GM23338 (cell line): ENCODE results near the gene NPPC. TPM values are rescaled to one million over a fixed set of nuclear protein-coding genes. Genes with fewer than 3 reads are reported as not detected.

Experiments
- ATAC-seq: fragments of 200-7000 bp; cut with Tn5 transposase; 3 replicates; pipeline ENCODE4 v1.9.1; 2020
- DNase-seq: peaks from one replicate; pipeline ENCODE4 v3.0.0-alpha.2; 2015; ENCODE audit warnings: low spot score
- H2AFZ ChIP-seq: fragments of 200-600 bp; sonication (generic); 2 replicates; pipeline ENCODE4 v1.8.0; 2016; ENCODE audit warnings: antibody characterized with exemption, mild to moderate bottlenecking, moderate library complexity
- H3F3A ChIP-seq: fragments of 200-600 bp; sonication (generic); replicated peaks from 2 replicates; pipeline ENCODE4 v1.8.0; 2017; ENCODE audit warnings: antibody characterized with exemption, mixed run types, low read depth
- H3K27ac ChIP-seq: fragments of 200-600 bp; sonication (generic); 2 replicates; pipeline ENCODE4 v1.6.1; 2016; ENCODE audit warnings: low read depth
- H3K27me3 ChIP-seq: fragments of 200-600 bp; sonication (generic); 2 replicates; pipeline ENCODE4 v1.8.0; 2016; ENCODE audit warnings: mild to moderate bottlenecking, mixed run types, moderate library complexity; ENCODE audit not compliant: insufficient read depth
- H3K36me3 ChIP-seq: fragments of 200-600 bp; sonication (generic); 2 replicates; pipeline ENCODE4 v1.8.0; 2016; ENCODE audit warnings: mild to moderate bottlenecking; ENCODE audit not compliant: insufficient read depth
- H3K4me1 ChIP-seq: fragments of 200-600 bp; sonication (generic); 2 replicates; pipeline ENCODE4 v1.8.0; 2016; ENCODE audit warnings: mild to moderate bottlenecking, moderate library complexity; ENCODE audit not compliant: insufficient read depth
- H3K4me2 ChIP-seq: fragments of 200-600 bp; sonication (generic); 2 replicates; pipeline ENCODE4 v1.7.1; 2017; ENCODE audit warnings: mixed run types
- H3K4me3 ChIP-seq: fragments of 200-600 bp; sonication (generic); 2 replicates; pipeline ENCODE4 v1.6.1; 2016; ENCODE audit warnings: mixed run types
- H3K79me2 ChIP-seq: fragments of 200-600 bp; sonication (generic); replicated peaks from 2 replicates; pipeline ENCODE4 v1.8.0; 2017; ENCODE audit warnings: mild to moderate bottlenecking; ENCODE audit not compliant: insufficient read depth
- H3K9me2 ChIP-seq: fragments of 200-600 bp; sonication (generic); 2 replicates; pipeline ENCODE4 v1.8.0; 2017; ENCODE audit not compliant: insufficient read depth
- H4K20me1 ChIP-seq: fragments of 200-600 bp; sonication (generic); replicated peaks from 2 replicates; pipeline ENCODE4 v1.8.0; 2017; ENCODE audit warnings: mild to moderate bottlenecking; ENCODE audit not compliant: insufficient read depth
- H3K27ac Mint-ChIP-seq: 2 replicates; pipeline ENCODE4 v1.8.0; 2020; ENCODE audit warnings: inconsistent platforms, mild to moderate bottlenecking, moderate library complexity, mixed read lengths
- H3K27me3 Mint-ChIP-seq: 3 replicates; pipeline ENCODE4 v1.8.0; 2022; ENCODE audit warnings: low read depth, mild to moderate bottlenecking, moderate library complexity, mixed read lengths, inconsistent platforms; ENCODE audit not compliant: insufficient read depth, poor library complexity
- H3K36me3 Mint-ChIP-seq: 3 replicates; pipeline ENCODE4 v1.8.0; 2021; ENCODE audit warnings: low read depth, mild to moderate bottlenecking, inconsistent platforms, moderate library complexity, mixed read lengths
- H3K4me1 Mint-ChIP-seq: 3 replicates; pipeline ENCODE4 v1.8.0; 2020; ENCODE audit warnings: mild to moderate bottlenecking, inconsistent platforms, mixed read lengths
- H3K4me3 Mint-ChIP-seq: 3 replicates; pipeline ENCODE4 v1.8.0; 2021; ENCODE audit warnings: moderate library complexity, mild to moderate bottlenecking, inconsistent platforms, mixed read lengths
- H3K9me3 Mint-ChIP-seq: 3 replicates; pipeline ENCODE4 v1.8.0; 2020; ENCODE audit warnings: moderate library complexity, mild to moderate bottlenecking, inconsistent platforms, mixed read lengths
- CREB1 ChIP-seq: fragments of 250-450 bp; sonication (Bioruptor Pico); IDR thresholded peaks from 2 replicates; pipeline ENCODE4 v1.5.0; 2020; ENCODE audit warnings: low read depth, mild to moderate bottlenecking, moderate library complexity
- CTCF ChIP-seq, 2 experiments: fragments of 200-600 bp in 1 of 2; sonication (generic) in 1 of 2; conservative IDR thresholded peaks; 2 replicates each; pipeline versions ENCODE4 v1.5.1 to v1.6.1; 2016 to 2017; ENCODE audit warnings: antibody characterized with exemption in 2 of 2, low read depth in 2 of 2, mild to moderate bottlenecking in 2 of 2, moderate library complexity in 1 of 2
- EZH2 ChIP-seq: fragments of 200-600 bp; sonication (generic); IDR thresholded peaks from one replicate; pipeline ENCODE4 v1.8.0; 2017; ENCODE audit warnings: antibody characterized with exemption, mild to moderate bottlenecking, low read depth; ENCODE audit not compliant: unreplicated experiment
- EZH2phosphoT487 ChIP-seq: fragments of 200-600 bp; sonication (generic); IDR thresholded peaks from one replicate; pipeline ENCODE4 v1.8.1; 2018; ENCODE audit warnings: antibody characterized with exemption; ENCODE audit not compliant: unreplicated experiment
- JUNB ChIP-seq: IDR thresholded peaks from one replicate; pipeline ENCODE4 v1.6.1; 2016; ENCODE audit warnings: antibody characterized with exemption; ENCODE audit not compliant: unreplicated experiment
- NANOG ChIP-seq: IDR thresholded peaks from 2 replicates; pipeline ENCODE4 v1.6.1; 2016; ENCODE audit warnings: antibody characterized with exemption, borderline replicate concordance
- REST ChIP-seq: IDR thresholded peaks from one replicate; pipeline ENCODE4 v1.6.1; 2018; ENCODE audit warnings: antibody characterized with exemption; ENCODE audit not compliant: unreplicated experiment
- STAT1 ChIP-seq: IDR thresholded peaks from one replicate; pipeline ENCODE4 v1.6.1; 2016; ENCODE audit warnings: antibody characterized with exemption; ENCODE audit not compliant: unreplicated experiment
- ZNF331 ChIP-seq: fragments of 250-450 bp; sonication (Bioruptor Pico); IDR thresholded peaks from 2 replicates; pipeline ENCODE4 v1.5.0; 2020; ENCODE audit warnings: low read depth, mild to moderate bottlenecking, moderate library complexity
- polyA plus RNA-seq: library from polyadenylated mRNA; unstranded; fragments of >200 nt; fragmentation: Nextera tagmentation; extraction: Ambion mirVana; gene quantifications from 2 replicates; pipeline ENCODE4 v1.2.1, GENCODE V29; 2016
- total RNA-seq: library from RNA; depleted of rRNA; stranded (reverse); fragments of >200 nt; shearing (Covaris generic); gene quantifications from 2 replicates; pipeline ENCODE4 v1.2.3, GENCODE V29; 2014

Gene NPPC
- total and polyA plus RNA-seq, 2 experiments from 2014 or later, result 2.2 to 6.3 TPM

GRCh38 chr2:231968820-231969219 lies 42.6 kb upstream of the NPPC start:
- H3K27ac ChIP-seq, result no peak overlapping the region
- no peaks in the 10 kb centered on the region; the same call in 1 of the 2 replicates for H4K20me1 ChIP-seq
- peaks cover 58% of the 10 kb centered on the region for H3K79me2 ChIP-seq
- Mint-ChIP-seq H3K27me3 (peaks cover 4% of the 10 kb centered on the region), H3K27ac (no peak overlapping the region), H3K4me3 (no peak overlapping the region), H3K9me3 (peaks cover 17% of the 10 kb centered on the region; the same call in 2 of the 3 replicates), H3K4me1 (no peaks in the 10 kb centered on the region), H3K36me3 (peaks cover 17% of the 10 kb centered on the region; the same call in 1 of the 3 replicates)
- DNase-seq (no peak), ATAC-seq (no peak)
- H3F3A ChIP-seq, result no peaks in the 10 kb centered on the region
- no peak overlapping the region for H2AFZ ChIP-seq
- H3K4me2 ChIP-seq, result no peak overlapping the region
- H3K9me2 ChIP-seq, result no peaks in the 10 kb centered on the region
- no peak for TF ChIP-seq CTCF (conservative IDR thresholded peaks at IDR 0.05; ENCODE audit: low read depth in 2 of 2)
- no peak for TF ChIP-seq EZH2
- no peak for TF ChIP-seq ZNF331 (CRISPR knock-in tag)
- no peak for TF ChIP-seq REST
- TF ChIP-seq JUNB, result no peak
- no peak for TF ChIP-seq EZH2phosphoT487
- TF ChIP-seq NANOG, result no peak
- TF ChIP-seq STAT1, result no peak
- TF ChIP-seq CREB1, result no peak
- H3K4me3 ChIP-seq, result no peak overlapping the region
- no peaks in the 10 kb centered on the region for H3K27me3 ChIP-seq
- no peaks in the 10 kb centered on the region for H3K36me3 ChIP-seq
- H3K4me1 ChIP-seq, result no peaks in the 10 kb centered on the region

- Histone ChIP-seq H3K4me2 (no peak overlapping the region), H4K20me1 (no peaks in the 10 kb centered on the region; the same call in 1 of the 2 replicates), H2AFZ (no peak overlapping the region), H3F3A (no peaks in the 10 kb centered on the region; the same call in 1 of the 2 replicates), H3K36me3 (no peaks in the 10 kb centered on the region), H3K9me2 (peaks cover 6% of the 10 kb centered on the region), H3K4me1 (no peaks in the 10 kb centered on the region), H3K4me3 (no peak overlapping the region), H3K79me2 (peaks cover 69% of the 10 kb centered on the region), H3K27ac (no peak overlapping the region), H3K27me3 (no peaks in the 10 kb centered on the region)
- H3K4me1 Mint-ChIP-seq, result no peaks in the 10 kb centered on the region
- no peak overlapping the region for H3K27ac Mint-ChIP-seq
- DNase-seq (no peak), ATAC-seq (no peak)
- H3K36me3 Mint-ChIP-seq, result peaks cover 15% of the 10 kb centered on the region; the same call in 1 of the 3 replicates
- no peak overlapping the region for H3K4me3 Mint-ChIP-seq
- H3K9me3 Mint-ChIP-seq, result peaks cover 22% of the 10 kb centered on the region; the same call in 2 of the 3 replicates
- H3K27me3 Mint-ChIP-seq, result peaks cover 4% of the 10 kb centered on the region
- no peak for TF ChIP-seq EZH2
- no peak for TF ChIP-seq ZNF331 (CRISPR knock-in tag)
- no peak for TF ChIP-seq CTCF (conservative IDR thresholded peaks at IDR 0.05; ENCODE audit: low read depth in 2 of 2)
Measured at GRCh38 chr2:231966886-231967285, 40.7 kb upstream of the NPPC start.
